Stimulated activated CD8-positive, alpha-beta memory T cell treated with anti-CD3 and anti-CD28 coated beads, Interleukin-15, amount 100 ng/mL, for 48 hours (primary cell): ENCODE data around the gene ATXN1.
"Not testable (repeated sequence)": the region's sequence is repeated elsewhere in the genome, so short reads cannot be mapped to it uniquely, and the experiment has no call there.

Source experiments
- DNase-seq, 2 donors: peaks; one replicate each; pipeline ENCODE4 v3.0.0-alpha.2; 2020; ENCODE audit warnings: low read depth in 2 of 2

Gene ATXN1

DNA sequence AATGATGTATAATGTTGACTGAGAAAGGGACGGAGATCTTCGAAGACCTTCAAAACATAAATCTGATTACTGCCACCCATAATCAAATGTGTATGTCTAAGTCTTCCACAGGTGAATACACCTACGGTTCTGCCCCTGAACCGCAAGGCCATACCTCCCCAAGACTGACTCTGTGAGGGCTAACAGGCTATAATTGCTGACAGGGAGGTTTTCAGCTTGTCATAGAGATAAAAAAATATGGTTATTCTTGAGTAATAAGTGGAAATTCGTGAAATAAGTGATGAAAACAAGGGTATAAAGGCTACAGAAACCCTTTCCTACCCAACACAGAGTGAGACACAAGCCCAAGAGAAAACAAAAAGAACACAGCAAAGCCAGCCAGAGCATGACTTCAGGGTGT, 188.9 kb downstream of the ATXN1 start:
- no peak for DNase-seq

DNA sequence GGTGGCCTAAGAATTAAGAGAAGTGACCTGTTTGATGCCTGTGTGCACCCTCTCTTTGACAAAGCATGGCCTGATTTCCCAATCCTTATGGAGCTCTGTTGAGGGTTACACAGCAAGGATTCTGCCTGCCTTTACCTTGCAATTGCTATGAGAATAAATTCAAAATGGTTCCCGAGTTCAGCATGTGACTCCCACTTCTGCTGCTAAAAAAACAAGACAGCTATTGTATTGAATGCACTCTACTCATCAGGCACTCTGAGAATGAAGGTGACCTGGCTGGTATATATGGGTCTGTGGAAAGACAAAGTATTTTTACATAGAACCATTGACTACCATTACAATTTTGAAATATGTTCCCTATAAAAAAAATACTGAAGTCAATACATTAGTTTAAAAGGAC, 190.3 kb downstream of the ATXN1 start:
- no peak for DNase-seq

DNA sequence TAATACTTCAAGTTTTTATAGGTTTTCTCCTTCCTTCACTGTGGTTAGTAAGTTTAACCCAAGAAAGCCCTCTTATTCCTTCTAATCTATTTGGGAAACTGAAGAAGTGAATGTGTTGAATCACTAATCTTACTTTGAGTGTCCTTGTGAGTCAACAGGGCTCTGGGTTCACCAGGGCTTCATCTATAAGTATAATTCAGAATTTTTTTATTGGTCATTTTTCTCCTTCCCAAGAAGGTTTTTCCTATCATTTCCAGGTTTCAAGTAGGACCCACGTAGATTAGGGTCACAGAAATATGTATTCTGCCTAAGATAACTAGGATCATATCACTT, 191.1 kb downstream of the ATXN1 start:
- no peak for DNase-seq

DNA sequence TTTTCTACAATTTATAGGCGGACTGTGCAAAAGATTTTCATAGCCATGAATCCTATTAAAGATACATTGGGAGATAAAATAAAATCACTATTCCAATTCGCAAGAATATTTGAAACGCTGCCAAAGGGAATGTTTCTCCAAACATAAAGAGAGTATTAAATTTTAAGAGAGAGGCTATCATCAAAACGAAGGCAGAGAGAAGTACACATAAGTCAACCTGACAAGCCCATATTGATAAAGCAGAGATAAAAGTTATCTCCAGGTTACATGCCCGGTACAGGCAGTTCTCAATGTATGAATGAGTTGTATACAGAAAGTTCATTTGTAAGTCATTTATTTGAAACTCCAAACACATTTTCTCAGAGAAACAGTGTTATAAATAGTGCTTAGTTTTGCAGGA, 193.1 kb downstream of the ATXN1 start:
- DNase-seq: no peak

DNA sequence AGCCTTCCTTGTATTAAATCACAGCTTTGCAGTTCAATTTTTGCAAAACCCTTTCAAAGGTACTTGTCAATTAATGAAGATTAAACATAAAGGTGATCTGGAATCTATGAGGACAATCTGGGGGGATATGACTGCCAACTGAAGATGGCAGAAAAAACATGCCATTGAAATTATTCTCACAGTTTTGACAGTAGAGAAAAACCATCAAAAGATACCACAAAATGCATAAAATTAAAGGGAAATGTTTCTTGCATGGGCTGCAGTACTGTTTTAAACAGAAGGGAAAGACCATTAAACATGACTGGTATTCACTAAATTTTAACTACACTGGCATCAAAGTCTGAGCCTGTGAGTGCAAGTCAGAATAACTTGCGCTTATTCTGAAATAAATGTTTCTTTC, 194.2 kb downstream of the ATXN1 start:
- no peak for DNase-seq

DNA sequence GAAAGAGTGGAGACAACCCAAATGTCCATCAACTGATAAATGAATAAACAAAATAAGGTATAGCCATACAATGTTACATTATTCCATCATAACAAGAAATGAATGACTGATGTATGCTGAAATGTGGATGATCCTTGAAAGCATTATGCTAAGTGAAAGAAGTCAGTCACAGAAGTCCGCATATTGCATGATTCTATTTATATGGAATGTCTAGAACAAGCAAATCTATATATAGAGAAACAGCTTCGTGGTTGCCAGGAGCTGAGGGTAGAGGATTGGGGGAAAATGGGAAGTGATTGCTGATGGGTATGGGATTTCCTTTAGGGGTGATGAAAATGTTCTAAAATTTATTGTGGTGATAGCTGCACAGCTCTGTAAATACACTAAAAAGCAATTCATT, 196.8 kb downstream of the ATXN1 start:
- DNase-seq: no peak

DNA sequence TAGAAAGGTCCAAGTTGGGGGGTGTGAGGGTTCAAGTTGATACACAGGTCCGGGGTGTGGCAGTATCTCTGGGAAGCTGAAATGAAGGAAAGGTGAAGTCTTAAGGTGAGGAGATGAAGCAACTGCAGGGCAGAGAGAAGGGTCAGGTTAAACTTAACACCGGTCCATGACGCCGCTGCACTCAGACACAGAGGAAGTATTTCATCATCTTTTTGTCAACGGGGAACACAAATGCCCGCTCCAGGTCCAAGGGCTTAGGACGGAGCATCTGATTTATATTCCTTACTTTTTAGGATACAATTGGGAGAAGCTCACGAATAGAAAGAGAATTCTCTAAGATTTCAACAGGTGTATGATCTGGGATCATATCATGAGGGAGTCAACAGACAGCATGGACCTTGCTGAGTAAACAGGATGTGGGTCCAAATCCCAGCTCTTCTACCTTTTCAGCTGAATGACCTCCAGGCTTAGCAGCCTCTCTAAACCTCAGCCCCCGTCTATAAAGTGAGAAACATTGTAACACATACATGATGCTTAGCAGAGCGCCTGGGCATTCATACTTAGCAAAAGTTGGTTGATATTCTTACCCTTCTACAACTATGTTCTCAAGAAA, 197.5 kb downstream of the ATXN1 start:
- DNase-seq: no peak

DNA sequence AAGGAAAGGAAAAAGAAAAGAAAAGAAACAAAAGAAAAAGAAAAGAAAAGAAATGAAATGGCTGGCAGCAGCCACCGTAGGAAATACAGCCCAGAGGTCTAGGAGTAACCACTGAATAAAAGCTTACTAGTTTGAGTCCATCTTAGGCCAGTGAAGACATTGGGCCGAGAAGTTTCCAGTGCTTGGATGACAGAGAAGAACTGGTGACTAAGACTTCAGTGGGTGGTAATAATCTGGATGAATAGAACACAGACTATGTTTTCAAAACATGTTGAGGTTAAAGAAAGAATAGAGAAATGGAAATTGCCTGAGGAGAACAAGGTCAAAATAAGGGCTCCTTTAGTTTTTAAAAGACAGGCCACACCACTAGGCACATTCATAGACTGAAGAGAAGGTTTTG, 198.8 kb downstream of the ATXN1 start:
- DNase-seq: no peak

DNA sequence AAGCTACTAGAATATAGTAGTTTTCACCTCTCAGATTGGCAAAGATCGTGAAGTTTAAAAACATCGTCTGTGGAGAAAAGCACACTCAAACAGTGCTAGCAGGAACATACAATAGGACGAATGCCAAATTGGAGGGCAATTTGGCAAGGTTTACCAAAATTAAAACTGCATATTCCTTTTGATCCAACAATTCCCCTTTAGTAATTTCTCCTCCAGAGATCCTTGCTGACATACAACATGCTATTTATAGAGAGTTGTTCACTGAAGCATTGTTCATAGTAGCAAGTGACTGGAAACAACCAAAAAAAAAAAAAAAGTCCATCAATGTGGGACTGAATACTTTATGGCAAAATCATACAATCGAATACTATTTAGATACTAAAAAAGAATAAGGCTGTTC, 202.2 kb downstream of the ATXN1 start:
- DNase-seq: no peak

DNA sequence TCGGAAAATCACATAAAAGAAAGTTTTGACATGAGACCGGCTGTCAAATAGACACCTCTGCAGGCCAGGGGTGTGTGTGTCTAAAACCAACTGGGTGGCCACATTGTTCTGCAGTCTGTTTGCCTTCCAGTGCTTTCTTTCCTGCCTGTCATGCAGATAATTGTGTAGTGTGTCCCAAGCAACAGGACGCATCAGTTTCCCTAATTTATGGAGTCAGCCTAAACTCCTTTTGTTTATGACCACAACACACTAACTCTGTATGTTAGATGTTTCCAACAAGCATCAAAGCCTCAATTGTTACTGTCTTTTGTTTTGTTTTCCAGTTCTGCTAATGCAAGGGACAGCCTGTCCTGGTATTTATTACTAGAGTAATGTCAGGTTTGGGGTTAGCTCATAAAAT, 205.7 kb downstream of the ATXN1 start:
- no peak for DNase-seq

DNA sequence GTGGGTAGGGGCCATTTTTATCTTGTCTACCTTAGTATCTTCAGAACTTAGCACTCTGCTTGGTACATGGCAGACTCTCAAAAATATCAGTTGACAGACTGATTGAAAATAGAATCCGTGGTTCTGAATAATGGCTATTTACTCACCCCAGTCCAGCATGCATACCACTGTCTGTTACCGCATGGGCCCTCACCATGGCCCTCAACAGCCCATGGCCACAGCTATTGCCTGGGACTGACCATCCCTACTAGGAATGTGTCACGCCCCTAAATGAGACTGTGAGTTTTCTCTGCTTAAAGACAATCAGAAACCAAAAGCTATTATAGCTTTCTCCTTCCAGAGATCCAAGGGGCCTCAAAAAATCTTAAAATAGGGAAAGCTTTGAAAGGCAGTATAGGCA, 207.7 kb downstream of the ATXN1 start:
- no peak for DNase-seq

DNA sequence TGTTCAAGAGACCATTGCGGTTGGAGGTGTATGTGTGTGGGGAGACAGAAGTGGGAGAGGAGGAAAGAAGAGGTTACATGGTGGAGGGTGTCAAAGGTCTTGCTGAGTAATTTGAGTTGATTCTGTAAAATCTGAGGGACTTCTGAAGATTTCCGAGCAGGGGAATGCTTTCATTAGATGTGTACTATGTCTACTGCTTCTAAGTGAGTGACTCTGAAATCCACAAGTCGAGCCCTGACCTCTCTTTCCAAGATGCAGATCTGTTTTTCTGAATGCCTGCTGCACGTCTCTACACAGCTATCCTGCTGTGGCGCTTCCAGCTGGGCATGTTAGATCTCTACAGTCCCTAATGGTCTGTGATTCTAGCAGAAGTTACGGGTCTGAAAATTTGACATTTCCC, 209.8 kb downstream of the ATXN1 start:
- DNase-seq: no peak

DNA sequence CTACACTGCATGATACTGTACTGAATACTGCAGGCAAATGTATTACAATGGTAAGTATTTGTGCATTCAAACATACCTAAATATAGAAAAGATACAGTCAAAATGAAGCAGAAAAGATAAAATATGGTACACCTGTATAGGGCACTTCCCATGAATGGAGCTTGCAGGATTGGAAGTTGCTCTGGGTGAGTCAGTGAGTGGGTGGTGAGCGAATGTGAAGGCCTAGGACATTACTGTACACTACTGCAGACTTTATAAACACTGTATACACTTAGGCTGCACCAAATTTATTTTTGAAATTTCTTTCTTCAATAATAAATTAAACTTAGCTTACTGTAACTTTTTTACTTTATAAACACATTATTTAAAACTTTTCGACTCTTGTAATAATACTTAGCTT, 213.1 kb downstream of the ATXN1 start:
- DNase-seq: no peak

DNA sequence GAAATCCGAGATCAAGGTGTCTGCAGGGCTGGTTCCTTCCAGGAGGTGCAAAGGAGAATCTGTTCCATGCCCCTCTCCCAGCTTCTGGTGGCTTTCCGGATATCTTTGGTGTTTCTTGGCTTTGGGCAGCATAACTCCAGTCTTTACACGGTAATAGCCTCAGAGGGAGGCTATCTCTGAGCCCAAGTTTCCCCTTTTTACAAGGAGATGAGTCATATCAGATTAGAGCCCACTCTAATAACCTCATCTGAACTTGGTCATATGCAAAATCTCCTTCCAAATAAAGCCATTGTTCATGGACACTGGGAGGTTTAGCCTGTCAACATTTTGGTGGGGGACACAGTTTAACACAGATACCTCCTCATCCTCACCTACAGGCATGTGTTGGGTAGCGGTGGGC, 213.7 kb downstream of the ATXN1 start:
- DNase-seq: no peak

DNA sequence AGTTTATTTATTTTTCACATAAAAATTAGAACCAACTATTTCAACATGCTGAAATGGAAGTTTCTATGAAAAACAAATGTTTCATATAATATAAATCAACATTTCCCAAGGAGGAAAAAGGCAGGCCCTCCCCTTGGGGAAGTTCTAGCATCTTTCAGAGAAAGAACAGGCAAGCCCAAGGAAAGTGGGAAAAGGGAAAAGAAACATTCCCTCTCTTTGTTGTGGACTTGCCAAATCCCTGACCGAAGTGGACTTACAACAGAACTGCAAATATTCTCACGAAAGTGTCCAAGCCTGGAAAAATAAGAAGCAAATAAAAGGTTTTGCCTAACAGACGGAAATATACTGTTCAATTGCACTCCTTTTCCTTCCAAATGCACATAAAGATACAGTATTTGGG, 214.4 kb downstream of the ATXN1 start:
- no peak for DNase-seq

DNA sequence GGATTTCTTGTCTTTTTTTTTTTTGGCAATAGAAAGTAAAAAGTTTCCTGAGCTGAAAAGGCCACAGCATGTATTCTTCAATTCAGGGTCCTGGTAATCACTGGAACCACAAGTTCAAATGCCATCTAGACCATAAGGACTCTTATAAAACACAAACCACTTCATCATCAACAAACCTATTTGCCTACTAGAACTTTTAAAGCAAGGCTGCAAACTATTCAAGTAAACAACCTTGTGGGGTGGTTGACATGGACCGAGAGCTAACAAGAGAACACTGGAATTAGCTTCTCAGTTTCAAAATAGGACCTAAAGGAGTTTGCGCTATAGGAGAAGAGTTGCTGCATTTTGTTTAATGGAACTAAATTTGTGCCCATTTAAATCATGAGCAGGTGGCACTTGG, 215.9 kb downstream of the ATXN1 start:
- no peak for DNase-seq

DNA sequence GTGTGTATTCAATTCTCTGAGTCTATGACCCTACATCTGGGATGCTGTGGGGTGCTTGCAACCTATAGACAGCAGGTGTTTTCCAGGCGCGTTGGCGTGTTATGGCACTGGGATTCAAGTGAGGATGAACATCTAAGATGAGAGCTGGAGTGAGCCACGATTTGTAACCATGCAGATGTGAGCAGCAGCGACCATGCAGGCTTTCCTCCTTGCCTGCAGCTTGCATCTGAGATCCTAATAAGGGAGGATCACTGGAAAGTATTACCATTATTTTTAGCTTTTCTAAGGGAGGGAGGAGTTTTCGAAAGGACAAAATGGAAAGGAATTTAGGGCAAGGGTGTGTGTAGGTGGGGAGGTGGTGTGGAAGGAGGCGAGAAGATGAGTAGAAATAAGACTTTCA, 216.7 kb downstream of the ATXN1 start:
- DNase-seq: no peak

DNA sequence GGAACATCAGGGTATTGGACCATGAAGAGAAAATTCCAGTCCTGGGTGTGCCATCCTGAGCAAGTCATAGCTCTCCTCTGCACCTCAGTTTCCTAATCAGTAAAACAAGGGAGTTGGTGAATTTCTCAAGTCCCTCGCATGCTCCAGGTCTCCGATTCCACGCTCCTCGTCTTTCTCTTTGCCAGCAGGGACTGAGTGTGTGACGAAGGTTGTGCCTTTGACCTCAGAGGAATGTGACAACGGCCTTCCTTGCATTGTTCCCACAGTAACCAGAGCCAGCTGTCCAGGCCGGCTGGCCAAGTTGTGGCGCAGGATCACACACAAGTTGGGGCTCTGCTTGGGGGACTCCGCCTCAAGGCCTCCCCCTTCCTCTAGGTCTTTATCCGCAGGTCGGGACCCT, 217.3 kb downstream of the ATXN1 start:
- DNase-seq: no peak

DNA sequence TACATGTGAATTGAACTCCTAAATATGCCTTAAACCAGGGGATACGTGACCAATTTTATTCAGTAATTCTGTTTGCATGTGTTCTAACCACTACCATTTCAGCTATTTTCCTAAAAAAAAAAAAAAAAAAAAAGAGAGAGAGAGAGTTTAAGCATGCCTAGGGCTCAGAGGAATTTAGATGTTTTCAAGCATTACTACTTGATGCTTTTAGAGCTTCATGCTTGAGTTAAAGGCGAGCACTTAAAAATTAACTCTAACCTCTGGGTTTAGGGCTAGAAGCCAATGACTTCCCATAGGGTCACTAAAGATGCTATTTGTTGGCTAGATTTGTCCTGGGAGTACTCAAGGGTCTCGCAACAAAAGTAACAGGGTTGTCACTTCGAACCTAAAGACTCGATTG, 217.7 kb downstream of the ATXN1 start:
- no peak for DNase-seq

DNA sequence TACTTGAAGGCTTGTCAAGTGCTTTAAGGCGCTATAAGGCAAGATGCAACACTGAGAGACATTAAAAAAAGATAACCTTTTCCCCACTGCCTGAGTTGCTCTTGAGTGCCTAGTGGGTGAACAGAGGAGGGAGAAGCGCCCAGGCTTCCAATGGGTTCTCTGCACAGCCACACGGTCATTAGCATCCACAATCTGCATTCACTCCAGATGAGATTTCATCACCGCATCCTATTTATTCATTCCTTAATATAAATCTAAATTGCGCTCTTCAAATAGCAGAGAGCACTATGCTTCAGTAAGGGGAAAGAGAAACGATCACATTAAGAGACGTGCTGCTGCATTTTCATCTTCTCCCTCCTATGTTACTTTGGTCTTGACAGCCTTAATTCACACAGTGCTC, 219.2 kb downstream of the ATXN1 start:
- DNase-seq: no peak

DNA sequence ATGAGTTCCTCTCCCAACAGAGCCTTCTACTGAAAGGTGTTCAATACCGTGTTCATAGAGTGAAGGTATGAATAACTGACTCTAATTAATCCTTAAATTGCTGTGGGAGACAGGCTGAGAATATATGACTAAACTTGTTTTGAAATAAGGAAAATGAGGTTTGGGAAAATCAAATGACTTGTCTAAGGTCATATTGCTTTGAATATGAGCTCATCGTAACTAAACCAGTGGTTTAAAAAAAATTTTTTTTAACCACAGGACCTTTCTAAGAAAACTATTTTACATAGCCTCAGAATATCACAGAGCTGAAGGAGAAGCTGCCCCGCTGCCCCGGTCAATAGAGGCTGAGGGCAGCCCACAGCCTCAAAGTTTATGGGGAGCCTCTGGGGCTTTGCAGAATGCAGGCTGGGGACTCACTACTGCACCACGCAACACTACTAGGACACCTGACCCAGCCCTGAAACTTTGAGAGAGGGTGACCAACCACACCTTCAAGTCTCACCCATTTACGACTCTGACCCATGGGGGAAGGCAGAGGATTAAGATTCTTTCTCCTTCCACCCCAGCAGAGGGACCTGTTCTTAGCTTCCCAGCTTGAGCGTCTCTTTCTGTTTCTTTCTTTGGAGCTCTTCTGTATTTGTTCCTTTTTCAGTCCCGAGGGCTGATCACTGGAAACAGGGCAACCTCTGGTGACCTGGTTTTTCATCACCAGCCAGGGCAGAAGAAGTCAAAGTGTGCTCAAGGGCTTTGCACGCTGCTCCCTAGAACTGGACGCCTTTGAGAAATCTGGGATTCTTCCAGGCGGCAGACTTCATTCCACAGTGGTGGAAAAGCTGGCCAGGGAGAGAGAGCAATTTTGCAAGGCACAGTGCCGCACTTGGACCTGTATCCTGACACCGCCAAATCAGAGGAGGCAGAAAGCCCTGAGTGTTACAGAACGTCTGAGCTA, 220.2 kb downstream of the ATXN1 start:
- DNase-seq: no peak

DNA sequence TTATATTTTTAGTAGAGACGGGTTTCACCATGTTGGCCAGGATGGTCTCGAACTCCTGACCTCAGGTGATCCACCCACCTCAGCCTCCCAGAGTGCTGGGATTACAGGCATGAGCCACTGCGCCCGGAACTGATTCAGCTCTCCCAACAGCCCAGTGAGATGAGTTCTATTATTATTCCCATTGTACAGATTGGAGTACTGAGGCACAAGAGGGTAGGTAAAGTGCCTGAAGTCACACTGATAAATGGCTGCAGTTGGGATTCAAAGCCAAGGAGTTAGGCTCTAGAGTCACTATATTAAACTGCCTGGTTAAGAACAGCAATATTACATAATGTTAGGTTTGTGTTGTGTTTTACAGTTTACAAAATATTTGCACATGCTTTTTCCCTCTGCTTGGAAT, 220.9 kb downstream of the ATXN1 start:
- DNase-seq: not testable (repeated sequence)

DNA sequence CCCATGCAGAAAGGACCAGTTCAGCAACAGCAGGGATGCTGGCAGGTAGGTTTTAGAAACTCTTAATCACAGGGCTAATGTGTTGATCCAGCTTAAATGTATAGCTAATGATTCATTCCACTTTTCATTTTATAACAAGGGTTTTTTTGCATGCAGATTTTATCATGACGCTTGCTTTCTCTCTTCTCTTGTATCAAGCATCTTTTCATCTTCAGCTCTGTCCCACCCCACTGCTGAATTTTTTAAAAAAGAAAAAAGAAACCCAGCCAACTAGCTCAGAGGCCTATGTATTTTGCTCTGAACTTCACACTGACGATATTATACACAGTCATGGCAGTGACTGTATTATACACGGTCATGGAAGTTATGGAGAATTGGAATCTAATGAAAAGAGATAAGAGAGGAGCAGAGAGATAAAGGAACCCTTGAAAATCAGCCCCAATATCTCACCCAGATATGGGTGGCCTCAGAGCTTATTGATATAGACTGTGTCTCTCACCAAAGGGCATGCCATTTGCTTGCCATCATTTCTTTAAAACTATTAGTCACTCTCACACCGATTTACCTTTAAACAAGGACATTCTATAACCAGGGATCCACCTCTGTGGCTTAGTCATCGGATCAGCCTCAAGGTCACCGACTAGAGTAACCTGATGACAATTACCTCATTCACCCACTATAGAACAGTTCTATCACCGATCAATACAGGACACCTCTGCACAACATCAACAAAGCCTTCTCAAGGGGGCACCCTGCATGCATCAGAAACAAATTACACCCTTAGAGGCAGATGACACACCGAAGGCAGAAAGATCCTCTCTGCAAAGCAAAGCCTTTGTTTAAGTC, 222.0 kb downstream of the ATXN1 start:
- no peak for DNase-seq
